Fibroblast of upper back skin (primary cell): Measurements from ENCODE around the gene ZBTB7A.

Experiments used
- DNase-seq: peaks from one replicate; pipeline ENCODE4 v3.0.0-alpha.2; 2013

The ZBTB7A gene

GRCh38 chr19:4093643-4094175, 27.0 kb upstream of the ZBTB7A start:
- no peak for DNase-seq

GRCh38 chr19:4090356-4091220, 23.9 kb upstream of the ZBTB7A start:
- no peak for DNase-seq

GRCh38 chr19:4089946-4090345, 23.2 kb upstream of the ZBTB7A start:
- no peak for DNase-seq

GRCh38 chr19:4089400-4089908, 22.8 kb upstream of the ZBTB7A start:
- no peak for DNase-seq

GRCh38 chr19:4088975-4089374, 22.3 kb upstream of the ZBTB7A start:
- DNase-seq, result no peak

GRCh38 chr19:4087787-4088679, 21.3 kb upstream of the ZBTB7A start:
- DNase-seq, result no peak

- DNase-seq, result no peak
Measured at GRCh38 chr19:4086411-4086867, 19.7 kb upstream of the ZBTB7A start.

- no peak for DNase-seq
Measured at GRCh38 chr19:4084547-4084877, 17.8 kb upstream of the ZBTB7A start.

GRCh38 chr19:4083677-4084546, 17.2 kb upstream of the ZBTB7A start:
- DNase-seq, result no peak

GRCh38 chr19:4082172-4082571, 15.5 kb upstream of the ZBTB7A start:
- DNase-seq, result no peak

GRCh38 chr19:4081441-4082129, 14.9 kb upstream of the ZBTB7A start:
- DNase-seq, result no peak

GRCh38 chr19:4080473-4080872, 13.8 kb upstream of the ZBTB7A start:
- no peak for DNase-seq

GRCh38 chr19:4077800-4078684, 11.3 kb upstream of the ZBTB7A start:
- no peak for DNase-seq

GRCh38 chr19:4077007-4077374, 10.3 kb upstream of the ZBTB7A start:
- DNase-seq, result no peak

GRCh38 chr19:4075373-4075772, 8.7 kb upstream of the ZBTB7A start:
- no peak for DNase-seq

GRCh38 chr19:4071610-4072009, 4.9 kb upstream of the ZBTB7A start:
- no peak for DNase-seq

- no peak for DNase-seq
Measured at GRCh38 chr19:4069331-4069959, 2.7 kb upstream of the ZBTB7A start.

- no peak for DNase-seq
Measured at GRCh38 chr19:4068047-4068966, 1.6 kb upstream of the ZBTB7A start.

GRCh38 chr19:4067396-4068046, 822 bp upstream of the ZBTB7A start:
- DNase-seq, result no peak
